Neural cell (in vitro differentiated cells): ENCODE data around the gene LIMCH1. TPM values are rescaled to one million over a fixed set of nuclear protein-coding genes. Genes with fewer than 3 reads are reported as not detected.

Source experiments
- H2AFZ ChIP-seq: fragments of 200-600, 300-800 bp; sonication (generic), shearing (Covaris generic); 2 replicates; pipeline ENCODE4 v1.6.0; 2014; ENCODE audit warnings: low read depth, mild to moderate bottlenecking, antibody characterized with exemption, low read length, moderate library complexity
- H3F3A ChIP-seq: fragments of 200-600 bp; shearing (Covaris generic); 2 replicates; pipeline ENCODE4 v1.6.1; 2016; ENCODE audit warnings: mild to moderate bottlenecking, moderate library complexity, mixed read lengths, antibody characterized with exemption, low read length; ENCODE audit not compliant: insufficient read depth, poor library complexity, severe bottlenecking
- H3K27ac ChIP-seq: fragments of 200-600, 300-800 bp; sonication (generic), shearing (Covaris generic); 2 replicates; pipeline ENCODE4 v1.5.1; 2014; ENCODE audit warnings: mild to moderate bottlenecking, low read length, moderate library complexity
- H3K27me3 ChIP-seq: fragments of 300-800, 200-600 bp; sonication (generic), shearing (Covaris generic); 2 replicates; pipeline ENCODE4 v1.6.0; 2014; ENCODE audit warnings: mild to moderate bottlenecking, low read depth, low read length, moderate library complexity; ENCODE audit not compliant: insufficient read depth
- H3K36me3 ChIP-seq: fragments of 300-800, 200-600 bp; sonication (generic), shearing (Covaris generic); 2 replicates; pipeline ENCODE4 v1.5.1; 2014; ENCODE audit warnings: mild to moderate bottlenecking, antibody characterized with exemption, low read length, moderate library complexity; ENCODE audit not compliant: insufficient read depth
- H3K4me2 ChIP-seq: fragments of 300-800, 200-600 bp; sonication (generic), shearing (Covaris generic); 2 replicates; pipeline ENCODE4 v1.6.0; 2014; ENCODE audit warnings: mild to moderate bottlenecking, low read length
- H3K4me3 ChIP-seq: fragments of 300-800, 200-600 bp; sonication (generic), shearing (Covaris generic); 2 replicates; pipeline ENCODE4 v1.5.1; 2014; ENCODE audit warnings: mild to moderate bottlenecking, low read length, moderate library complexity
- H3K79me2 ChIP-seq: fragments of 200-600 bp; shearing (Covaris generic); replicated peaks from 2 replicates; pipeline ENCODE4 v1.6.0; 2014; ENCODE audit warnings: mild to moderate bottlenecking, low read length, moderate library complexity; ENCODE audit not compliant: insufficient read depth
- H3K9ac ChIP-seq: fragments of 300-800, 200-600 bp; sonication (generic), shearing (Covaris generic); 2 replicates; pipeline ENCODE4 v1.6.1; 2016; ENCODE audit warnings: mild to moderate bottlenecking, low read length, mixed read lengths
- H3K9me2 ChIP-seq: fragments of 200-600 bp; shearing (Covaris generic); 2 replicates; pipeline ENCODE4 v1.6.1; 2016; ENCODE audit warnings: mild to moderate bottlenecking, low read length, mixed read lengths; ENCODE audit not compliant: insufficient read depth
- H3K9me3 ChIP-seq: fragments of 200-600, 300-800 bp; sonication (generic), shearing (Covaris generic); 2 replicates; pipeline ENCODE4 v1.6.1; 2016; ENCODE audit warnings: mild to moderate bottlenecking, mixed run types, low read length, moderate library complexity, mixed read lengths
- H4K20me1 ChIP-seq: fragments of 200-600 bp; shearing (Covaris generic); 2 replicates; pipeline ENCODE4 v1.6.1; 2016; ENCODE audit warnings: mild to moderate bottlenecking, mixed run types; ENCODE audit not compliant: insufficient read depth
- CTCF ChIP-seq: fragments of 450-650 bp; IDR thresholded peaks from 2 replicates; pipeline ENCODE4 v1.5.1; 2014; ENCODE audit warnings: antibody characterized with exemption, mild to moderate bottlenecking, moderate library complexity; ENCODE audit not compliant: poor library complexity, severe bottlenecking
- EP300 ChIP-seq: fragments of 450-650 bp; conservative IDR thresholded peaks from 2 replicates; pipeline ENCODE4 v1.6.1; 2014; ENCODE audit warnings: antibody characterized with exemption, mild to moderate bottlenecking, moderate library complexity; ENCODE audit not compliant: poor library complexity, severe bottlenecking
- EZH2 ChIP-seq: fragments of 200-600, 300-800 bp; shearing (Covaris generic), sonication (generic); IDR thresholded peaks from 2 replicates; pipeline ENCODE4 v1.6.1; 2014; ENCODE audit warnings: antibody characterized with exemption, low read length, borderline replicate concordance, mild to moderate bottlenecking; ENCODE audit not compliant: insufficient read depth, poor library complexity, severe bottlenecking
- MXI1 ChIP-seq: fragments of 450-650 bp; conservative IDR thresholded peaks from 2 replicates; pipeline ENCODE4 v1.6.1; 2014; ENCODE audit warnings: antibody characterized with exemption, mild to moderate bottlenecking; ENCODE audit not compliant: poor library complexity, severe bottlenecking
- POLR2AphosphoS5 ChIP-seq: IDR thresholded peaks from 2 replicates; pipeline ENCODE4 v1.6.1; 2012
- RAD21 ChIP-seq: fragments of 450-650 bp; conservative IDR thresholded peaks from 2 replicates; pipeline ENCODE4 v1.6.1; 2014; ENCODE audit warnings: antibody characterized with exemption, mild to moderate bottlenecking, moderate library complexity
- REST ChIP-seq: IDR thresholded peaks from 2 replicates; pipeline ENCODE4 v1.6.1; 2012; ENCODE audit warnings: borderline replicate concordance
- SMC3 ChIP-seq: fragments of 450-650 bp; conservative IDR thresholded peaks from 2 replicates; pipeline ENCODE4 v1.6.1; 2014; ENCODE audit warnings: antibody characterized with exemption, mild to moderate bottlenecking, moderate library complexity; ENCODE audit not compliant: poor library complexity
- TAF1 ChIP-seq: IDR thresholded peaks from 2 replicates; pipeline ENCODE4 v1.6.1; 2012; ENCODE audit warnings: low read depth
- polyA plus RNA-seq: library from polyadenylated mRNA; depleted of rRNA; stranded (reverse); fragments of >200 nt; gene quantifications from 2 replicates; pipeline ENCODE4 v1.2.3, GENCODE V29; 2014

The LIMCH1 gene
- polyA plus RNA-seq, 1 donor from 2014 or later = 9.1 TPM

GRCh38 chr4:41572516-41572915, 34.6 kb downstream of the LIMCH1 start:
- Histone ChIP-seq H3K9me2 (no peaks in the 10 kb centered on the region), H3K9me3 (no peaks in the 10 kb centered on the region), H2AFZ (no peak overlapping the region), H3K27ac (no peak overlapping the region), H3K36me3 (no peaks in the 10 kb centered on the region), H3F3A (no peaks in the 10 kb centered on the region), H4K20me1 (no peaks in the 10 kb centered on the region), H3K79me2 (no peaks in the 10 kb centered on the region), H3K27me3 (no peaks in the 10 kb centered on the region), H3K4me3 (no peak overlapping the region), H3K9ac (no peak overlapping the region), H3K4me2 (no peak overlapping the region)
- TF ChIP-seq TAF1 = no peak

- no peak for TF ChIP-seq REST
- TF ChIP-seq POLR2AphosphoS5 = no peak
- TF ChIP-seq MXI1 = no peak
- TF ChIP-seq CTCF = no peak
- no peak for TF ChIP-seq RAD21
- Histone ChIP-seq H3K9ac (no peak overlapping the region), H3K9me2 (no peaks in the 10 kb centered on the region), H3K79me2 (no peaks in the 10 kb centered on the region), H3K9me3 (no peaks in the 10 kb centered on the region), H3K4me3 (no peak overlapping the region), H2AFZ (no peak overlapping the region), H3K27ac (no peak overlapping the region), H3F3A (no peaks in the 10 kb centered on the region), H3K27me3 (no peaks in the 10 kb centered on the region), H3K4me2 (no peak overlapping the region), H3K36me3 (no peaks in the 10 kb centered on the region), H4K20me1 (no peaks in the 10 kb centered on the region)
Observed at GRCh38 chr4:41572956-41573355, 35.0 kb downstream of the LIMCH1 start.

- no peaks in the 10 kb centered on the region for H3K27me3 ChIP-seq
- no peaks in the 10 kb centered on the region for H3F3A ChIP-seq
- no peaks in the 10 kb centered on the region for H4K20me1 ChIP-seq
- no peaks in the 10 kb centered on the region for H3K36me3 ChIP-seq
- TF ChIP-seq TAF1 (no peak), EP300 (no peak), MXI1 (no peak), EZH2 (no peak), CTCF (no peak), RAD21 (no peak), REST (no peak), SMC3 (no peak), POLR2AphosphoS5 (no peak)
- H3K4me3 ChIP-seq = no peak overlapping the region
- no peaks in the 10 kb centered on the region for H3K9me3 ChIP-seq
- H3K9me2 ChIP-seq = no peaks in the 10 kb centered on the region
- no peaks in the 10 kb centered on the region for H3K79me2 ChIP-seq
- no peak overlapping the region for H3K27ac ChIP-seq
- H3K4me2 ChIP-seq = no peak overlapping the region
- no peak overlapping the region for H3K9ac ChIP-seq
- H2AFZ ChIP-seq = no peak overlapping the region
Observed at GRCh38 chr4:41573502-41574001, 35.6 kb downstream of the LIMCH1 start.
